ENCODE measurements around the gene TRAF4. TPM values are rescaled to one million over a fixed set of nuclear protein-coding genes. Genes with fewer than 3 reads are reported as not detected.

Gene TRAF4
- total and polyA plus RNA-seq, 10 of the 15 experiments (the other 5 are each of a cell fraction or from before 2014, with no cell fraction given), result 3.7 to 197 (median 66.4) TPM

DNA sequence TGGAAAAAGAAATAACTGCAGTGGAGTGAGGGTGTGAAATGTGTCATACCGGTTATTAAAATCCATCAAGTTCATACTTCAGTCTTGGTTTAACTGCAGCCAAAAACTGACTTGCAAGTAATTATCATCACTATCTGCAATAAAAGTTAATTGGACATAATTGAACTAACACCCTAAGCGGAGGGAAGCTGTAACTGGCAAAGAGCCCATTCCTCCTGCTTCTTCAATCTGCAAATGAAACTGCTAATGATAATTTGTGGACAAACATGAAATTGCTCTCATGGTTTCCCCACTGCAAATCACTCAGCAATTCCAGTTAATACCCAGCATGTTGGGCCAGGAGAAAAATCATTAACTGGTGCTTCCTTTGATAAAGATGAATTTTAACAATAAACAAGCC lies 52.3 kb downstream of the TRAF4 start:
- Histone ChIP-seq H3K79me2 (ENCODE audit: control insufficient read depth, insufficient read depth, low read length) (no peaks in the 10 kb centered on the region; the same call in 1 of the 2 replicates), H3K27me3 (replicated peaks in 1 of 2; ENCODE audit: control insufficient read depth in 2 of 2, insufficient read depth in 2 of 2, low read length in 1 of 2) (no peaks in the 10 kb centered on the region), H3K9ac (ENCODE audit: control insufficient read depth, insufficient read depth, low read length) (no peak overlapping the region), H3K4me2 (ENCODE audit: control insufficient read depth, insufficient read depth) (no peak overlapping the region), H3K36me3 (ENCODE audit: control insufficient read depth in 2 of 2, insufficient read depth in 2 of 2, low read length in 1 of 2) (no peaks in the 10 kb centered on the region; a peak in 1 of 4 replicates), H3K4me1 (ENCODE audit: control insufficient read depth, insufficient read depth, low read length) (no peaks in the 10 kb centered on the region), H3K27ac (ENCODE audit: control insufficient read depth, insufficient read depth) (no peak overlapping the region), H3K4me3 (no peak overlapping the region), H3K9me3 (replicated peaks; ENCODE audit: control insufficient read depth, insufficient read depth, low read length) (no peaks in the 10 kb centered on the region), H2AFZ (ENCODE audit: control insufficient read depth, low read depth, low read length) (no peak overlapping the region), H4K20me1 (ENCODE audit: control insufficient read depth, insufficient read depth) (no peaks in the 10 kb centered on the region)
- ChIA-PET SMC1A (ENCODE audit: uncharacterized antibody, unreplicated experiment) (interaction anchor here (1.4 to 1.7 kb wide), 2 partner anchors 32 to 33 kb away, joined by 4 read pairs; no protein-coding TSS in a partner anchor), RAD21 (ENCODE audit: unreplicated experiment) (interaction anchor here (0.7 to 1.5 kb wide), 2 partner anchors 32 to 153 kb away, joined by 3 read pairs; no protein-coding TSS in a partner anchor), POLR2A (interaction anchor here (1.1 to 1.5 kb wide), 2 partner anchors 12 to 132 kb away, joined by 3 read pairs; no protein-coding TSS in a partner anchor), CTCF (interaction anchor here (1.9 kb wide), 1 partner anchor 33 kb away, joined by 9 read pairs; no protein-coding TSS in a partner anchor)
- 93% methylated on average over 2 of the region's 2 CpGs for WGBS (ENCODE audit: insufficient coverage, insufficient replicate concordance, low lambda C conversion rate, missing lambda C conversion rate)
- intact Hi-C loops (cut with micrococcal nuclease; ENCODE audit: unreplicated experiment), result no loop called here
- TSS peak; percentile 19 for BruUV-seq (replicated peaks)
- no peak for FAIRE-seq
- no peak for ATAC-seq
- TF ChIP-seq MTA2 (IDR thresholded peaks at IDR 0.05; ENCODE audit: low read depth) (peak; percentile 44; the same call in 1 of the 2 replicates), PAX8 (IDR thresholded peaks at IDR 0.05) (no peak)
- DNase-seq (ENCODE audit: low read depth, low spot score), result no peak
- in situ Hi-C loops (cut with MboI), result no loop called here

Small RNAs within 50 kb of the gene (small RNA-seq; reads per million reads assigned to genes)
- gene SNORD42A, result not detected
- 1.1 reads per million, percentile 37 among the genes with 10 or more reads in this experiment for gene SNORD42B
- gene SNORD4A, result not detected
- not detected for gene SNORD4B

Other genes starting within 250 kb of the TRAF4 start
Only the 7 nearest of the 19 such genes appear.
- gene SDF2, start 82.1 kb upstream of the TRAF4 start, total RNA-seq (2014; rRNA removed), result 34.1 and 35.8 TPM in 2 replicates
- gene SDF2, start 82.1 kb upstream of the TRAF4 start, total RNA-seq (2014; rRNA removed; fragmentation: Illumina TruSeq; extraction: Trizol), result 32.9 and 34.3 TPM in 2 replicates
- 26.2 and 29.8 TPM in 2 replicates for gene SDF2, start 82.1 kb upstream of the TRAF4 start, total RNA-seq (2021)
- 37.8 and 45.3 TPM in 2 replicates for gene SDF2, start 82.1 kb upstream of the TRAF4 start, polyA plus RNA-seq (2011; rRNA removed)
- gene SDF2, start 82.1 kb upstream of the TRAF4 start, polyA plus RNA-seq (2014; fragmentation: Illumina TruSeq; extraction: Trizol), result 37.7 and 46.1 TPM in 2 replicates
- 10 to 100 TPM; 72.7 to 81.0 TPM for gene SDF2, start 82.1 kb upstream of the TRAF4 start, polyA plus RNA-seq (2014; fragmentation: Nextera tagmentation; extraction: Ambion mirVana)
- 31.4 and 33.5 TPM in 2 replicates for gene SDF2, start 82.1 kb upstream of the TRAF4 start, polyA plus RNA-seq (2014; rRNA removed)
- gene SDF2, start 82.1 kb upstream of the TRAF4 start, polyA plus RNA-seq (2016; fragmentation: Nextera tagmentation; extraction: Ambion mirVana), result 10 to 100 TPM; 46.9 to 60.9 TPM
- 40.7 and 50.1 TPM in 2 replicates for gene SUPT6H, start 81.8 kb upstream of the TRAF4 start, total RNA-seq (2014; rRNA removed)
- 33.0 and 33.8 TPM in 2 replicates for gene SUPT6H, start 81.8 kb upstream of the TRAF4 start, total RNA-seq (2014; rRNA removed; fragmentation: Illumina TruSeq; extraction: Trizol)
- 52.7 and 58.8 TPM in 2 replicates for gene SUPT6H, start 81.8 kb upstream of the TRAF4 start, total RNA-seq (2021)
- gene SUPT6H, start 81.8 kb upstream of the TRAF4 start, polyA plus RNA-seq (2011; rRNA removed), result 25.2 and 41.5 TPM in 2 replicates
- 55.1 and 58.8 TPM in 2 replicates for gene SUPT6H, start 81.8 kb upstream of the TRAF4 start, polyA plus RNA-seq (2014; fragmentation: Illumina TruSeq; extraction: Trizol)
- gene SUPT6H, start 81.8 kb upstream of the TRAF4 start, polyA plus RNA-seq (2014; fragmentation: Nextera tagmentation; extraction: Ambion mirVana), result 1 to 10 TPM; 1.7 to 2.4 TPM
- gene SUPT6H, start 81.8 kb upstream of the TRAF4 start, polyA plus RNA-seq (2014; rRNA removed), result 44.3 and 51.9 TPM in 2 replicates
- 10 to 100 TPM; 32.5 to 33.9 TPM for gene SUPT6H, start 81.8 kb upstream of the TRAF4 start, polyA plus RNA-seq (2016; fragmentation: Nextera tagmentation; extraction: Ambion mirVana)
- gene PROCA1, start 32.1 kb upstream of the TRAF4 start, total RNA-seq (2014; rRNA removed), result 1.1 and 1.5 TPM in 2 replicates
- 1.5 and 2.6 TPM in 2 replicates for gene PROCA1, start 32.1 kb upstream of the TRAF4 start, total RNA-seq (2014; rRNA removed; fragmentation: Illumina TruSeq; extraction: Trizol)
- 1.5 and 2.4 TPM in 2 replicates for gene PROCA1, start 32.1 kb upstream of the TRAF4 start, total RNA-seq (2021)
- 0.99 and 1.4 TPM in 2 replicates for gene PROCA1, start 32.1 kb upstream of the TRAF4 start, polyA plus RNA-seq (2011; rRNA removed)
- gene PROCA1, start 32.1 kb upstream of the TRAF4 start, polyA plus RNA-seq (2014; fragmentation: Illumina TruSeq; extraction: Trizol), result 1.2 and 2.0 TPM in 2 replicates
- under 1 TPM; 0.35 to 0.40 TPM for gene PROCA1, start 32.1 kb upstream of the TRAF4 start, polyA plus RNA-seq (2014; fragmentation: Nextera tagmentation; extraction: Ambion mirVana)
- 2.1 and 4.8 TPM in 2 replicates for gene PROCA1, start 32.1 kb upstream of the TRAF4 start, polyA plus RNA-seq (2014; rRNA removed)
- gene PROCA1, start 32.1 kb upstream of the TRAF4 start, polyA plus RNA-seq (2016; fragmentation: Nextera tagmentation; extraction: Ambion mirVana), result under 1 TPM; 0.59 to 0.83 TPM
- gene RAB34, start 26.1 kb upstream of the TRAF4 start, total RNA-seq (2014; rRNA removed), result 40.2 and 46.4 TPM in 2 replicates
- gene RAB34, start 26.1 kb upstream of the TRAF4 start, total RNA-seq (2014; rRNA removed; fragmentation: Illumina TruSeq; extraction: Trizol), result 24.2 and 26.9 TPM in 2 replicates
- 28.8 and 33.0 TPM in 2 replicates for gene RAB34, start 26.1 kb upstream of the TRAF4 start, total RNA-seq (2021)
- gene RAB34, start 26.1 kb upstream of the TRAF4 start, polyA plus RNA-seq (2011; rRNA removed), result 0.16 and 0.37 TPM in 2 replicates
- gene RAB34, start 26.1 kb upstream of the TRAF4 start, polyA plus RNA-seq (2014; fragmentation: Illumina TruSeq; extraction: Trizol), result 35.7 and 39.0 TPM in 2 replicates
- 10 to 100 TPM; 14.4 to 32.6 TPM for gene RAB34, start 26.1 kb upstream of the TRAF4 start, polyA plus RNA-seq (2014; fragmentation: Nextera tagmentation; extraction: Ambion mirVana)
- 37.5 and 47.7 TPM in 2 replicates for gene RAB34, start 26.1 kb upstream of the TRAF4 start, polyA plus RNA-seq (2014; rRNA removed)
- 10 to 100 TPM; 30.9 to 37.4 TPM for gene RAB34, start 26.1 kb upstream of the TRAF4 start, polyA plus RNA-seq (2016; fragmentation: Nextera tagmentation; extraction: Ambion mirVana)
- 1,231 and 1,339 TPM in 2 replicates for gene RPL23A, start 24.0 kb upstream of the TRAF4 start, total RNA-seq (2014; rRNA removed)
- 1,926 and 2,065 TPM in 2 replicates for gene RPL23A, start 24.0 kb upstream of the TRAF4 start, total RNA-seq (2014; rRNA removed; fragmentation: Illumina TruSeq; extraction: Trizol)
- gene RPL23A, start 24.0 kb upstream of the TRAF4 start, total RNA-seq (2021), result 2,908 and 3,018 TPM in 2 replicates
- gene RPL23A, start 24.0 kb upstream of the TRAF4 start, polyA plus RNA-seq (2011; rRNA removed), result 2,740 and 3,357 TPM in 2 replicates
- gene RPL23A, start 24.0 kb upstream of the TRAF4 start, polyA plus RNA-seq (2014; fragmentation: Illumina TruSeq; extraction: Trizol), result 1,904 and 2,135 TPM in 2 replicates
- over 10,000 TPM in 1 of 2 experiments, 1,000 to 10,000 TPM in 1; 8,970 to 10,319 TPM for gene RPL23A, start 24.0 kb upstream of the TRAF4 start, polyA plus RNA-seq (2014; fragmentation: Nextera tagmentation; extraction: Ambion mirVana)
- gene RPL23A, start 24.0 kb upstream of the TRAF4 start, polyA plus RNA-seq (2014; rRNA removed), result 1,318 and 1,377 TPM in 2 replicates
- gene RPL23A, start 24.0 kb upstream of the TRAF4 start, polyA plus RNA-seq (2016; fragmentation: Nextera tagmentation; extraction: Ambion mirVana), result 1,000 to 10,000 TPM; 2,984 to 3,180 TPM
- gene TLCD1, start 17.8 kb upstream of the TRAF4 start, total RNA-seq (2014; rRNA removed), result 8.6 and 10.6 TPM in 2 replicates
- gene TLCD1, start 17.8 kb upstream of the TRAF4 start, total RNA-seq (2014; rRNA removed; fragmentation: Illumina TruSeq; extraction: Trizol), result 7.2 and 7.6 TPM in 2 replicates
- 7.3 and 7.6 TPM in 2 replicates for gene TLCD1, start 17.8 kb upstream of the TRAF4 start, total RNA-seq (2021)
- gene TLCD1, start 17.8 kb upstream of the TRAF4 start, polyA plus RNA-seq (2011; rRNA removed), result 2.1 and 4.0 TPM in 2 replicates
- 7.8 TPM in 2 replicates for gene TLCD1, start 17.8 kb upstream of the TRAF4 start, polyA plus RNA-seq (2014; fragmentation: Illumina TruSeq; extraction: Trizol)
- gene TLCD1, start 17.8 kb upstream of the TRAF4 start, polyA plus RNA-seq (2014; fragmentation: Nextera tagmentation; extraction: Ambion mirVana), result 1 to 10 TPM; 2.9 to 7.1 TPM
- gene TLCD1, start 17.8 kb upstream of the TRAF4 start, polyA plus RNA-seq (2014; rRNA removed), result 13.6 and 14.6 TPM in 2 replicates
- 10 to 100 TPM; 14.9 to 19.8 TPM for gene TLCD1, start 17.8 kb upstream of the TRAF4 start, polyA plus RNA-seq (2016; fragmentation: Nextera tagmentation; extraction: Ambion mirVana)
- gene NEK8, start 15.2 kb upstream of the TRAF4 start, total RNA-seq (2014; rRNA removed), result 8.8 and 10.5 TPM in 2 replicates
- 6.0 and 6.7 TPM in 2 replicates for gene NEK8, start 15.2 kb upstream of the TRAF4 start, total RNA-seq (2014; rRNA removed; fragmentation: Illumina TruSeq; extraction: Trizol)
- gene NEK8, start 15.2 kb upstream of the TRAF4 start, total RNA-seq (2021), result 10.1 and 11.0 TPM in 2 replicates
- gene NEK8, start 15.2 kb upstream of the TRAF4 start, polyA plus RNA-seq (2011; rRNA removed), result 7.9 and 13.2 TPM in 2 replicates
- gene NEK8, start 15.2 kb upstream of the TRAF4 start, polyA plus RNA-seq (2014; fragmentation: Illumina TruSeq; extraction: Trizol), result 7.5 and 8.5 TPM in 2 replicates
- gene NEK8, start 15.2 kb upstream of the TRAF4 start, polyA plus RNA-seq (2014; fragmentation: Nextera tagmentation; extraction: Ambion mirVana), result 1 to 10 TPM; 2.3 to 2.9 TPM
- gene NEK8, start 15.2 kb upstream of the TRAF4 start, polyA plus RNA-seq (2014; rRNA removed), result 14.3 and 15.1 TPM in 2 replicates
- 10 to 100 TPM; 11.2 to 13.9 TPM for gene NEK8, start 15.2 kb upstream of the TRAF4 start, polyA plus RNA-seq (2016; fragmentation: Nextera tagmentation; extraction: Ambion mirVana)